DND-41 (cell line): ENCODE data around the gene ST7.

Experiments
- EZH2 ChIP-seq: IDR thresholded peaks from 3 replicates; pipeline ENCODE4 v1.6.1; 2012; ENCODE audit warnings: borderline replicate concordance, low read depth, mild to moderate bottlenecking, moderate library complexity, low read length, inconsistent platforms; ENCODE audit not compliant: severe bottlenecking
- TF ChIP-seq, protein P1 (sequence below): IDR thresholded peaks from 2 replicates; pipeline ENCODE4 v1.5.1; 2012; ENCODE audit warnings: borderline replicate concordance, low read length, moderate library complexity, mild to moderate bottlenecking; ENCODE audit not compliant: poor library complexity, severe bottlenecking; ENCODE audit errors: extremely low read depth

DNA sequence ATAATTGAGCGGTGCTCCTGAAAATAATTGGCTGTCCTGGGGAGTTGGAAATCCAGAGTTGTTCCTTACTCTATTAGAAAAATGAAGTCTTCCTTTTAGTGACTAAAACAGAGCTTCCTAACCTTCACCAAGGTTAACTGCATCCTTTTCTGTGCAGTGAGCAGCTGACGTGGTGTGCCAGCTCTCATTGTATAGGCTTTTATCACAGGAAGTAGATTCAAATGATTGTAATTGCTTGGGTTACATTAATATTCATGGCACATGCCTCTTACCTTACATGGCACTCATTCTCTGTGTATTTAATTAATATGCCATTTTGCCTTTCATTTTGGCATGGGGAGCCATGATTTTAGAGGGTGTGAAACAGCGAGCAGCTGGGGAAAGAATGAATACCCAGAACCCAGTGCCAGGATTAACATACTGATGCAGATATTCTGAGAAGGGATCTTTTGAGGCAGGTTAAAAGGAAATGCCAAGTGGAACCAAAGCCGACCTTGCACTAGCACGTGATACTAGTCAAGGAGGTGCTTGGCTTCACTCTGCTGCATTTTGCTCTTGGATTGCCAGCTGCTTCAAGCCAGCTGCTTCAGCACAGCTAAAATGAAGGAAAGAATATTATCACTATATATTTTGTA lies 115.3 kb downstream of the ST7 start:
- TF ChIP-seq EZH2, result no peak
- TF ChIP-seq, protein P1, sequence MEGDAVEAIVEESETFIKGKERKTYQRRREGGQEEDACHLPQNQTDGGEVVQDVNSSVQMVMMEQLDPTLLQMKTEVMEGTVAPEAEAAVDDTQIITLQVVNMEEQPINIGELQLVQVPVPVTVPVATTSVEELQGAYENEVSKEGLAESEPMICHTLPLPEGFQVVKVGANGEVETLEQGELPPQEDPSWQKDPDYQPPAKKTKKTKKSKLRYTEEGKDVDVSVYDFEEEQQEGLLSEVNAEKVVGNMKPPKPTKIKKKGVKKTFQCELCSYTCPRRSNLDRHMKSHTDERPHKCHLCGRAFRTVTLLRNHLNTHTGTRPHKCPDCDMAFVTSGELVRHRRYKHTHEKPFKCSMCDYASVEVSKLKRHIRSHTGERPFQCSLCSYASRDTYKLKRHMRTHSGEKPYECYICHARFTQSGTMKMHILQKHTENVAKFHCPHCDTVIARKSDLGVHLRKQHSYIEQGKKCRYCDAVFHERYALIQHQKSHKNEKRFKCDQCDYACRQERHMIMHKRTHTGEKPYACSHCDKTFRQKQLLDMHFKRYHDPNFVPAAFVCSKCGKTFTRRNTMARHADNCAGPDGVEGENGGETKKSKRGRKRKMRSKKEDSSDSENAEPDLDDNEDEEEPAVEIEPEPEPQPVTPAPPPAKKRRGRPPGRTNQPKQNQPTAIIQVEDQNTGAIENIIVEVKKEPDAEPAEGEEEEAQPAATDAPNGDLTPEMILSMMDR, result no peak
